ENCODE measurements around the gene DOCK10. TPM values are rescaled to one million over a fixed set of nuclear protein-coding genes. Genes with fewer than 3 reads are reported as not detected.

DOCK10 gene
- total and polyA plus RNA-seq, 10 of the 15 experiments (the other 5 are each of a cell fraction or from before 2014, with no cell fraction given) = 16.9 to 120 (median 85.5) TPM

DNA sequence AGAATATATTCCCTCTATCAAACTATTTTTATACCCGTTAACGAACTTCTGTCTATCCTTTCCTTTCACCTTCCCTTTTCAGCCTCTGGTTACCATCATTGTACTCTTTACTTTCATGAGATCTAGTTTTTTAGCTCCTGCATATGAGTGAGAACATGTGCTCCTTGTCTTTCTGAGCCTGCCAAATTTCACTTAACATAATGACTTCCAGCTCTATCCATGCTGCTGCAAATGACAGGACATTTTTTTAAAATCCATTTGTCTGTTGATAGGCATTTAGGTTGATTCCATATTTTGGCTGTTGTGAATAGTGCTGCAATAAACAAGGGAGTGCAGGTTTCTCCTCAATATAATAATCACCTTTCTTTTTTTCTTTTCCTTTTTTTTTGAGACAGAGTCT, 317.9 kb downstream of the DOCK10 start (continued):
- no peak for TF ChIP-seq IKZF1 (conservative IDR thresholded peaks at IDR 0.05)

GRCh38 chr2:224723586-224724217, 318.6 kb downstream of the DOCK10 start:
- peak; percentile 73 for ATAC-seq
- intact Hi-C loops (cut with micrococcal nuclease; ENCODE audit: unreplicated experiment) (no loop called here), in situ Hi-C loops (cut with MboI) (no loop called here)
- ChIA-PET CTCF (interaction anchor here (0.6 to 1.4 kb wide), 3 partner anchors 22 to 73 kb away, joined by 3 to 5 read pairs (median 3); no protein-coding TSS in a partner anchor), RAD21 (ENCODE audit: unreplicated experiment) (interaction anchor here (1.2 kb wide), 1 partner anchor 57 kb away, joined by 3 read pairs; no protein-coding TSS in a partner anchor), SMC1A (ENCODE audit: uncharacterized antibody, unreplicated experiment) (interaction anchor here (1.0 to 2.6 kb wide), 6 partner anchors 10 to 138 kb away, joined by 3 to 7 read pairs (median 4); partner anchors contain the start of gene CUL3), POLR2A (no interaction called here)
- DNase-seq (ENCODE audit: low read depth, low spot score) = no peak
- Histone ChIP-seq H3K4me1 (ENCODE audit: control insufficient read depth, insufficient read depth, low read length) (no peaks in the 10 kb centered on the region), H3K4me3 (no peak overlapping the region), H3K36me3 (ENCODE audit: control insufficient read depth in 2 of 2, insufficient read depth in 2 of 2, low read length in 1 of 2) (no peaks in the 10 kb centered on the region), H3K9ac (ENCODE audit: control insufficient read depth, insufficient read depth, low read length) (no peak overlapping the region), H3K9me3 (replicated peaks; ENCODE audit: control insufficient read depth, insufficient read depth, low read length) (no peaks in the 10 kb centered on the region; the same call in 2 of the 3 replicates), H4K20me1 (ENCODE audit: control insufficient read depth, insufficient read depth) (no peaks in the 10 kb centered on the region), H2AFZ (ENCODE audit: control insufficient read depth, low read depth, low read length) (no peak overlapping the region), H3K27me3 (replicated peaks in 1 of 2; ENCODE audit: control insufficient read depth in 2 of 2, insufficient read depth in 2 of 2, low read length in 1 of 2) (no peaks in the 10 kb centered on the region), H3K79me2 (ENCODE audit: control insufficient read depth, insufficient read depth, low read length) (no peaks in the 10 kb centered on the region), H3K4me2 (ENCODE audit: control insufficient read depth, insufficient read depth) (no peak overlapping the region), H3K27ac (ENCODE audit: control insufficient read depth, insufficient read depth) (no peak overlapping the region)
- no peak for FAIRE-seq
- WGBS (ENCODE audit: insufficient coverage, insufficient replicate concordance, low lambda C conversion rate, missing lambda C conversion rate) = 19% methylated on average over 2 of the region's 2 CpGs
- no TSS peak for BruUV-seq (replicated peaks)
- TF ChIP-seq ZNF687 (IDR thresholded peaks at IDR 0.05) (peak; percentile 73; the same call in 1 of the 2 replicates), MTA2 (IDR thresholded peaks at IDR 0.05; ENCODE audit: low read depth) (no peak), CBX3 (IDR thresholded peaks at IDR 0.05; ENCODE audit: borderline replicate concordance, low read depth) (no peak), TBL1XR1 (IDR thresholded peaks at IDR 0.05; ENCODE audit: low read depth, low read length) (no peak), SP1 (IDR thresholded peaks at IDR 0.05; ENCODE audit: low read depth, low read length) (no peak), ZNF384 (IDR thresholded peaks at IDR 0.05; ENCODE audit: borderline replicate concordance, low read depth, low read length) (no peak), SMARCA5 (IDR thresholded peaks at IDR 0.05) (no peak), IKZF2 (IDR thresholded peaks at IDR 0.05) (0 out of 4 replicates have a peak, but pooled peaks of 1 of the 2 experiments have one; percentile 33)
- TF ChIP-seq, protein P1, sequence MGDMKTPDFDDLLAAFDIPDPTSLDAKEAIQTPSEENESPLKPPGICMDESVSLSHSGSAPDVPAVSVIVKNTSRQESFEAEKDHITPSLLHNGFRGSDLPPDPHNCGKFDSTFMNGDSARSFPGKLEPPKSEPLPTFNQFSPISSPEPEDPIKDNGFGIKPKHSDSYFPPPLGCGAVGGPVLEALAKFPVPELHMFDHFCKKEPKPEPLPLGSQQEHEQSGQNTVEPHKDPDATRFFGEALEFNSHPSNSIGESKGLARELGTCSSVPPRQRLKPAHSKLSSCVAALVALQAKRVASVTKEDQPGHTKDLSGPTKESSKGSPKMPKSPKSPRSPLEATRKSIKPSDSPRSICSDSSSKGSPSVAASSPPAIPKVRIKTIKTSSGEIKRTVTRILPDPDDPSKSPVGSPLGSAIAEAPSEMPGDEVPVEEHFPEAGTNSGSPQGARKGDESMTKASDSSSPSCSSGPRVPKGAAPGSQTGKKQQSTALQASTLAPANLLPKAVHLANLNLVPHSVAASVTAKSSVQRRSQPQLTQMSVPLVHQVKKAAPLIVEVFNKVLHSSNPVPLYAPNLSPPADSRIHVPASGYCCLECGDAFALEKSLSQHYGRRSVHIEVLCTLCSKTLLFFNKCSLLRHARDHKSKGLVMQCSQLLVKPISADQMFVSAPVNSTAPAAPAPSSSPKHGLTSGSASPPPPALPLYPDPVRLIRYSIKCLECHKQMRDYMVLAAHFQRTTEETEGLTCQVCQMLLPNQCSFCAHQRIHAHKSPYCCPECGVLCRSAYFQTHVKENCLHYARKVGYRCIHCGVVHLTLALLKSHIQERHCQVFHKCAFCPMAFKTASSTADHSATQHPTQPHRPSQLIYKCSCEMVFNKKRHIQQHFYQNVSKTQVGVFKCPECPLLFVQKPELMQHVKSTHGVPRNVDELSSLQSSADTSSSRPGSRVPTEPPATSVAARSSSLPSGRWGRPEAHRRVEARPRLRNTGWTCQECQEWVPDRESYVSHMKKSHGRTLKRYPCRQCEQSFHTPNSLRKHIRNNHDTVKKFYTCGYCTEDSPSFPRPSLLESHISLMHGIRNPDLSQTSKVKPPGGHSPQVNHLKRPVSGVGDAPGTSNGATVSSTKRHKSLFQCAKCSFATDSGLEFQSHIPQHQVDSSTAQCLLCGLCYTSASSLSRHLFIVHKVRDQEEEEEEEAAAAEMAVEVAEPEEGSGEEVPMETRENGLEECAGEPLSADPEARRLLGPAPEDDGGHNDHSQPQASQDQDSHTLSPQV (IDR thresholded peaks at IDR 0.05) = peak; percentile 90
